GM23248 (cell line): Measurements from ENCODE around the gene SEC22A. TPM values are rescaled to one million over a fixed set of nuclear protein-coding genes. Genes with fewer than 3 reads are reported as not detected.

Experiments
- DNase-seq: peaks from one replicate; pipeline ENCODE4 v3.0.0-alpha.2; 2015
- H2AFZ ChIP-seq: fragments of 200-600 bp; sonication (generic); 2 replicates; pipeline ENCODE4 v1.6.1; 2016; ENCODE audit warnings: antibody characterized with exemption
- H3F3A ChIP-seq: fragments of 200-600 bp; sonication (generic); 2 replicates; pipeline ENCODE4 v1.6.1; 2016; ENCODE audit warnings: mild to moderate bottlenecking, antibody characterized with exemption, mixed run types; ENCODE audit not compliant: insufficient read depth
- H3K27ac ChIP-seq: fragments of 200-600 bp; sonication (generic); 2 replicates; pipeline ENCODE4 v1.5.1; 2016; ENCODE audit warnings: mild to moderate bottlenecking
- H3K27me3 ChIP-seq: fragments of 200-600 bp; sonication (generic); replicated peaks from 2 replicates; pipeline ENCODE4 v1.6.1; 2016; ENCODE audit warnings: mild to moderate bottlenecking; ENCODE audit not compliant: insufficient read depth
- H3K36me3 ChIP-seq: fragments of 200-600 bp; sonication (generic); 2 replicates; pipeline ENCODE4 v1.6.1; 2016; ENCODE audit warnings: low read depth, mild to moderate bottlenecking
- H3K4me1 ChIP-seq: fragments of 200-600 bp; sonication (generic); 2 replicates; pipeline ENCODE4 v1.6.1; 2016; ENCODE audit warnings: mild to moderate bottlenecking; ENCODE audit not compliant: insufficient read depth
- H3K4me2 ChIP-seq: fragments of 200-600 bp; sonication (generic); one replicate; pipeline ENCODE4 v1.6.1; 2016; ENCODE audit warnings: mild to moderate bottlenecking; ENCODE audit not compliant: unreplicated experiment
- H3K4me3 ChIP-seq: fragments of 200-600 bp; sonication (generic); 2 replicates; pipeline ENCODE4 v1.5.1; 2016; ENCODE audit warnings: mild to moderate bottlenecking
- H3K79me2 ChIP-seq: fragments of 200-600 bp; sonication (generic); 2 replicates; pipeline ENCODE4 v1.6.1; 2016; ENCODE audit warnings: mild to moderate bottlenecking; ENCODE audit not compliant: insufficient read depth
- H3K9ac ChIP-seq: fragments of 200-600 bp; sonication (generic); 2 replicates; pipeline ENCODE4 v1.6.1; 2016; ENCODE audit warnings: mild to moderate bottlenecking
- H3K9me2 ChIP-seq: fragments of 200-600 bp; sonication (generic); 2 replicates; pipeline ENCODE4 v1.6.1; 2016; ENCODE audit warnings: mixed run types, mild to moderate bottlenecking, moderate library complexity; ENCODE audit not compliant: insufficient read depth
- H3K9me3 ChIP-seq: fragments of 200-600 bp; sonication (generic); one replicate; pipeline ENCODE4 v1.6.1; 2017; ENCODE audit warnings: low read depth
- H4K20me1 ChIP-seq: fragments of 200-600 bp; sonication (generic); 2 replicates; pipeline ENCODE4 v1.6.0; 2016; ENCODE audit not compliant: insufficient read depth
- EZH2 ChIP-seq: fragments of 200-600 bp; sonication (generic); IDR thresholded peaks from 2 replicates; pipeline ENCODE4 v1.6.1; 2018; ENCODE audit warnings: antibody characterized with exemption, mild to moderate bottlenecking; ENCODE audit not compliant: insufficient read depth, poor library complexity, severe bottlenecking
- EZH2phosphoT487 ChIP-seq: fragments of 200-600 bp; sonication (generic); IDR thresholded peaks from 2 replicates; pipeline ENCODE4 v1.6.1; 2018; ENCODE audit warnings: antibody characterized with exemption, moderate library complexity, mild to moderate bottlenecking, low read depth; ENCODE audit not compliant: insufficient read depth
- WGBS, 2 experiments: methylation state at CpG; one replicate each; pipeline ENCODE4 v1.1.6; 2015 to 2017; ENCODE audit warnings: low lambda C conversion rate in 2 of 2, low coverage in 1 of 2; ENCODE audit errors: missing lambda C conversion rate in 2 of 2; 5-methylcytosine and 5-hydroxymethylcytosine counted together
- in situ Hi-C: fragments of 300-500 bp; cut with MboI; formaldehyde crosslinking; loops from 2 replicates; pipeline ENCODE4 v1.15.0; 2020
- polyA plus RNA-seq: library from polyadenylated mRNA; unstranded; fragments of >200 nt; fragmentation: Nextera tagmentation; extraction: Ambion mirVana; gene quantifications from 2 replicates; pipeline ENCODE4 v1.2.1, GENCODE V29; 2016
- total RNA-seq: library from RNA; depleted of rRNA; stranded (reverse); fragments of >200 nt; shearing (Covaris generic); gene quantifications from 2 replicates; pipeline ENCODE4 v1.2.3, GENCODE V29; 2014

The SEC22A gene
- total and polyA plus RNA-seq, 2 experiments from 2014 or later, result 35.1 to 44.5 TPM

DNA sequence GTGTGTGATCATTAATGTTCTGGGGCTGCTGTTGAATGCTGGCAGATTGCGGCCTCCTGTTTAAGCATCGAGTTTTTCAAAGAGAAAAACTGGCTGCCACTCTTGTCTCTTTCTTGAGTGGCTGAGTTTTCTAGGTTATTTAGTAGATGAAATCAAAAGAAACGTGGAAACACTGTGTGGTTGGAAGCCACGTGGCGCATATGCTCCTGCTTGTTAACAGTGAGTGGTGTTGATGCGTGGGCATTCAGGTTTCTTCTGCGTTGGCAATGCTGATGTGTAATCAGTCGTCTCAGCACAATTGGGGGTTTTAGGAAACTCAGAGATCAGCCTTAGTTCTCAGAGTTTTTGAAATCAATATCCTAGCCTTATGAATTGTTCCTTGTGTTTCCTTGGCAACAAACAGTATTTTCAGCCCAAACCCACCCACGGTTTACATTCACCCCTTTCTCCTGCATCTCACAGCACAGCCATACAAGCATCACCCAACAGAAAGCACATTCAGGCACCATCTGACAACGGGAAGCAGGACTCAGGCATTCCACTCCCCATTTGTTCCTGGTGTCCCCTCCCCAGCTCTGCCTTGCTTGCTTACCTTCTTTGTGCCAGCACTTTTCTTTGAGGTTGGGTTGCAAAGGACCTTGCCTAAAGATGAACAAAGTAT, 74.7 kb downstream of the SEC22A start:
- 75 to 78% methylated on average over 10 of the region's 10 CpGs for WGBS, 2 experiments
- Histone ChIP-seq H4K20me1 (no peaks in the 10 kb centered on the region), H3K36me3 (no peaks in the 10 kb centered on the region), H3K4me1 (peaks cover 24% of the 10 kb centered on the region), H3K27me3 (no peaks in the 10 kb centered on the region), H3K27ac (no peak overlapping the region), H3K79me2 (no peaks in the 10 kb centered on the region), H3K9me2 (no peaks in the 10 kb centered on the region), H2AFZ (no peak overlapping the region), H3K9ac (no peak overlapping the region), H3K4me2 (no peak overlapping the region), H3K9me3 (no peaks in the 10 kb centered on the region), H3F3A (peaks cover 25% of the 10 kb centered on the region), H3K4me3 (no peak overlapping the region)
- DNase-seq, result no peak
- in situ Hi-C loops, result no loop called here
- TF ChIP-seq EZH2 (no peak), EZH2phosphoT487 (no peak)

- H3K79me2 ChIP-seq, result no peaks in the 10 kb centered on the region
- no peaks in the 10 kb centered on the region for H4K20me1 ChIP-seq
- no peak overlapping the region for H3K9ac ChIP-seq
- no peak overlapping the region for H3K4me3 ChIP-seq
- no peak overlapping the region for H2AFZ ChIP-seq
- no peaks in the 10 kb centered on the region for H3K9me3 ChIP-seq
- 97% methylated on average over 6 of the region's 6 CpGs for WGBS, 2 experiments
- H3F3A ChIP-seq, result peaks cover 19% of the 10 kb centered on the region
- DNase-seq, result no peak
- no peak overlapping the region for H3K4me2 ChIP-seq
- no peak overlapping the region for H3K27ac ChIP-seq
- in situ Hi-C loops, result no loop called here
- peaks cover 18% of the 10 kb centered on the region for H3K4me1 ChIP-seq
- TF ChIP-seq EZH2phosphoT487 (no peak), EZH2 (no peak)
- H3K27me3 ChIP-seq, result no peaks in the 10 kb centered on the region
- H3K36me3 ChIP-seq, result no peaks in the 10 kb centered on the region
- H3K9me2 ChIP-seq, result no peaks in the 10 kb centered on the region
These were observed 75.4 kb downstream of the SEC22A start for GRCh38 chr3:123277106-123277505.

- Histone ChIP-seq H4K20me1 (no peaks in the 10 kb centered on the region), H3K4me1 (peaks cover 6% of the 10 kb centered on the region), H3K27ac (no peak overlapping the region), H3K4me2 (no peak overlapping the region), H3K9me3 (no peaks in the 10 kb centered on the region), H3F3A (peaks cover 7% of the 10 kb centered on the region), H3K36me3 (no peaks in the 10 kb centered on the region), H3K79me2 (no peaks in the 10 kb centered on the region), H3K4me3 (no peak overlapping the region), H3K9me2 (no peaks in the 10 kb centered on the region), H3K27me3 (no peaks in the 10 kb centered on the region), H3K9ac (no peak overlapping the region), H2AFZ (no peak overlapping the region)
- in situ Hi-C loops, result no loop called here
- DNase-seq, result no peak
- 67 to 68% methylated on average over 5 of the region's 5 CpGs for WGBS, 2 experiments
- no peak for TF ChIP-seq EZH2phosphoT487
- TF ChIP-seq EZH2, result no peak
These were observed 76.7 kb downstream of the SEC22A start for GRCh38 chr3:123278446-123278845.

DNA sequence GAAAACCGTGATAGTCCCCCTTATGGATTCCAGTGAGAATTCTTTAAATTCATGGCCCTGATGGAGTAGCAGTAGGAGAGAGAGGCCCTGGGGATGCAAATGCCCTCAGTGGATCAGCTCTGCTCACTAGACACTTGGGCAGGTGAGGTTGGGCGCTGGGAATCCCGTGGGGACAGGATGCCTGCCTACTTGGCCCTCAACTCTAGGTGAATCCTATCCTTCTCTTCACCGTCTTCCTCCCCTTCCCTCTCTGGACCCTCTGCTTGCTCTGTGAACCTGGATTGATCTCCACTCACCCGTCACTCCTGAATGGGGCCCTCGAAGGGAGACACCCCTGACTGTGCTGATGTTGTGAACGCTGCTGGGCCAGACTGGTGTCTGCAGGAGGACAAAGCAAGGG, 77.4 kb downstream of the SEC22A start:
- TF ChIP-seq EZH2 (no peak), EZH2phosphoT487 (no peak)
- 71 to 78% methylated on average over 6 to 7 of the region's 7 CpGs for WGBS, 2 experiments
- no peaks in the 10 kb centered on the region for H3K79me2 ChIP-seq
- H3K9me3 ChIP-seq, result no peaks in the 10 kb centered on the region
- no peak overlapping the region for H3K4me3 ChIP-seq
- no peak overlapping the region for H3K4me2 ChIP-seq
- no peaks in the 10 kb centered on the region for H3K27me3 ChIP-seq
- no peak overlapping the region for H3K9ac ChIP-seq
- DNase-seq, result no peak
- no peaks in the 10 kb centered on the region for H3K4me1 ChIP-seq
- H3K27ac ChIP-seq, result no peak overlapping the region
- in situ Hi-C loops, result no loop called here
- H3K9me2 ChIP-seq, result no peaks in the 10 kb centered on the region
- H3K36me3 ChIP-seq, result no peaks in the 10 kb centered on the region
- no peak overlapping the region for H2AFZ ChIP-seq
- no peaks in the 10 kb centered on the region for H4K20me1 ChIP-seq
- H3F3A ChIP-seq, result peaks cover under 1% of the 10 kb centered on the region; the same call in 1 of the 2 replicates
